H1 (cell line): ENCODE measurements around the gene AAK1.

ENCODE experiments used
- ATF2 ChIP-seq: IDR thresholded peaks from 2 replicates; pipeline ENCODE4 v1.6.1; 2012; ENCODE audit warnings: low read length, inconsistent platforms
- TEAD4 ChIP-seq: IDR thresholded peaks from 2 replicates; pipeline ENCODE4 v1.6.1; 2012; ENCODE audit warnings: low read depth, low read length, inconsistent platforms, mixed read lengths
- TF ChIP-seq, protein P1 (sequence below), 3 experiments: IDR thresholded peaks; 1 replicate in 2 of 3; 2 replicates in 1 of 3; pipeline versions ENCODE4 v1.5.1 to v1.6.1; 2011; ENCODE audit warnings: low read length in 3 of 3, mild to moderate bottlenecking in 3 of 3, inconsistent platforms in 2 of 3, low read depth in 1 of 3, moderate library complexity in 1 of 3; ENCODE audit not compliant: insufficient read depth in 1 of 3; ENCODE audit errors: control extremely low read depth in 1 of 3

DNA sequence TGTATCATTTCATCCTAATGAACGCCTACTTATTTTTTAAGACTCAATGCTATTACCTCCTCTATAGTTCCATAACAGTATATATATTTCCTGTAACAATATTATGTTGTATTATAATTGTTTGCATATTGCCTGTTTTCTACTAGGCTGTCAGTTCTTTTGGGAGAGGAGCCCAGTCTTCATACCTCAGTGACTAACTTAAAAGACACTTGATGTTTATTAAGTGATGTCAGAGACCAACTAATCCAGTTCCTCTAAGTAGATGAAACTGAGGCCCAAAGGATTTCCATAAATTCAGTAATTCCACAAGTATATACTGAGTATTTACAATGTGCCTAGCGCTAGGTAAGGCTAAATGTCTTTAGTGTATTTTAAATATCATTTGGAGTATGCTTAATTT lies 48.9 kb upstream of the AAK1 start:
- TF ChIP-seq, protein P1, sequence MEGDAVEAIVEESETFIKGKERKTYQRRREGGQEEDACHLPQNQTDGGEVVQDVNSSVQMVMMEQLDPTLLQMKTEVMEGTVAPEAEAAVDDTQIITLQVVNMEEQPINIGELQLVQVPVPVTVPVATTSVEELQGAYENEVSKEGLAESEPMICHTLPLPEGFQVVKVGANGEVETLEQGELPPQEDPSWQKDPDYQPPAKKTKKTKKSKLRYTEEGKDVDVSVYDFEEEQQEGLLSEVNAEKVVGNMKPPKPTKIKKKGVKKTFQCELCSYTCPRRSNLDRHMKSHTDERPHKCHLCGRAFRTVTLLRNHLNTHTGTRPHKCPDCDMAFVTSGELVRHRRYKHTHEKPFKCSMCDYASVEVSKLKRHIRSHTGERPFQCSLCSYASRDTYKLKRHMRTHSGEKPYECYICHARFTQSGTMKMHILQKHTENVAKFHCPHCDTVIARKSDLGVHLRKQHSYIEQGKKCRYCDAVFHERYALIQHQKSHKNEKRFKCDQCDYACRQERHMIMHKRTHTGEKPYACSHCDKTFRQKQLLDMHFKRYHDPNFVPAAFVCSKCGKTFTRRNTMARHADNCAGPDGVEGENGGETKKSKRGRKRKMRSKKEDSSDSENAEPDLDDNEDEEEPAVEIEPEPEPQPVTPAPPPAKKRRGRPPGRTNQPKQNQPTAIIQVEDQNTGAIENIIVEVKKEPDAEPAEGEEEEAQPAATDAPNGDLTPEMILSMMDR (IDR thresholded peaks at IDR 0.05; ENCODE audit: control extremely low read depth in 1 of 3, insufficient read depth in 1 of 3, low read depth in 1 of 3, low read length in 3 of 3), result no peak
- TF ChIP-seq ATF2 (no peak), TEAD4 (no peak)
